GM10266 (cell line): ENCODE results near the gene BLNK.

Experiments
- DNase-seq: peaks from one replicate; pipeline ENCODE4 v3.0.0; 2012; ENCODE audit errors: extremely low spot score
- CTCF ChIP-seq: IDR thresholded peaks from 2 replicates; pipeline ENCODE4 v1.5.1; 2012; ENCODE audit warnings: mild to moderate bottlenecking, low read depth; ENCODE audit not compliant: control insufficient read depth, insufficient read depth; ENCODE audit errors: missing control alignments

Gene BLNK

GRCh38 chr10:96297486-96297885 lies 26.1 kb upstream of the BLNK start:
- DNase-seq: no peak
- TF ChIP-seq CTCF: no peak

GRCh38 chr10:96295475-96295874 lies 24.1 kb upstream of the BLNK start:
- DNase-seq: no peak
- TF ChIP-seq CTCF: no peak

- peak; percentile 63 for TF ChIP-seq CTCF
- peak; percentile 56 for DNase-seq
These were observed 21.9 kb upstream of the BLNK start for GRCh38 chr10:96292971-96293920.

- no peak for TF ChIP-seq CTCF
- DNase-seq: peak; percentile 29
These were observed 19.2 kb upstream of the BLNK start for GRCh38 chr10:96290368-96291133.

- TF ChIP-seq CTCF: no peak
- no peak for DNase-seq
These were observed 18.0 kb upstream of the BLNK start for GRCh38 chr10:96289218-96289910.

GRCh38 chr10:96288151-96288621 lies 16.8 kb upstream of the BLNK start:
- DNase-seq: peak; percentile 72
- no peak for TF ChIP-seq CTCF
